ENCODE results near the gene GOLGA7B. TPM values are rescaled to one million over a fixed set of nuclear protein-coding genes. Genes with fewer than 3 reads are reported as not detected.

Gene GOLGA7B
- total RNA-seq, 1 experiment from 2014 or later = 1.5 TPM

DNA sequence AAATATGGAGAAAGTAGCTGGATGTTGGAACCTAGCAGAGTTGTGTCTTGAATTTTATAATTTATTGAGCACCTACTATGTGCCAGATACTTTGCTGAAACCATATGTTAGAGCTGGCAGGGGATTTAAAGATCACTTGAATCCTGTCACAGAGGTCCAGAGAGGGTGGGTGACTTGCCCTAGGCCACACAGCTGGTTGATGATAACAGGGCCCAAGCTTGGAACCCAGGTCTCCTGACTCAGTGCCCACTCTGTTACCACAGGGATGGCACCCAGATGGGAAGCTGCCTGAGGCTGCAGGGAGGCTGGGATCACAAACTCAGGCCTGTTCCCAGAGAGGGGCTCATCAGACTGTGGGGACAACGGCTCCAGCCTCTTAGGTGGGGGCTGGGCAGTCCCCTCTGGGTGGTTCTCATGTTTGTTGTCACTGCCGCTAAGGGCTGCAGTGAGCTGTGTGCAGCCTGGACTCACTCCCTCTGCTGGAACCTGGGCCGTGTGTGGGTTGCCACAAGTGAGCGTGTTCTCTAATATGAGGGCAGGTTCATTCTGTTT, 18.6 kb downstream of the GOLGA7B start:
- in situ Hi-C loops (cut with HindIII; ENCODE audit: low pct_unique_long_range_greater_than_20kb, low sequenced_read_pairs) (no loop called here), intact Hi-C loops (cut with micrococcal nuclease; ENCODE audit: unreplicated experiment) (no loop called here)
- DNase-seq (ENCODE audit: low read depth, low spot score) (no peak), ATAC-seq (no peak)
- Histone ChIP-seq H3K9me3 (ENCODE audit: control insufficient read depth, insufficient read depth, low read depth, low read length) (no peaks in the 10 kb centered on the region), H3K4me1 (ENCODE audit: control insufficient read depth, insufficient read depth, low read length) (peaks cover 15% of the 10 kb centered on the region), H3K4me3 (ENCODE audit: low read depth in 2 of 2, low read length in 2 of 2) (no peak overlapping the region), H3K27ac (ENCODE audit: low read length) (no peak overlapping the region), H3K36me3 (ENCODE audit: control insufficient read depth, insufficient read depth, low read length) (no peaks in the 10 kb centered on the region), H3K27me3 (ENCODE audit: control insufficient read depth, insufficient read depth, low read length) (peaks cover 2% of the 10 kb centered on the region; the same call in 1 of the 2 replicates)
- BruUV-seq (replicated peaks) = no TSS peak
- no peak for TF ChIP-seq SIN3A (IDR thresholded peaks at IDR 0.05; ENCODE audit: borderline replicate concordance, insufficient read depth, low read depth, low read length)
- TF ChIP-seq TCF7L2 (IDR thresholded peaks at IDR 0.05; ENCODE audit: low read depth, low read length) = no peak
- TF ChIP-seq POLR2AphosphoS5 (IDR thresholded peaks at IDR 0.05; ENCODE audit: low read depth, low read length) = no peak
- TF ChIP-seq, protein P1, sequence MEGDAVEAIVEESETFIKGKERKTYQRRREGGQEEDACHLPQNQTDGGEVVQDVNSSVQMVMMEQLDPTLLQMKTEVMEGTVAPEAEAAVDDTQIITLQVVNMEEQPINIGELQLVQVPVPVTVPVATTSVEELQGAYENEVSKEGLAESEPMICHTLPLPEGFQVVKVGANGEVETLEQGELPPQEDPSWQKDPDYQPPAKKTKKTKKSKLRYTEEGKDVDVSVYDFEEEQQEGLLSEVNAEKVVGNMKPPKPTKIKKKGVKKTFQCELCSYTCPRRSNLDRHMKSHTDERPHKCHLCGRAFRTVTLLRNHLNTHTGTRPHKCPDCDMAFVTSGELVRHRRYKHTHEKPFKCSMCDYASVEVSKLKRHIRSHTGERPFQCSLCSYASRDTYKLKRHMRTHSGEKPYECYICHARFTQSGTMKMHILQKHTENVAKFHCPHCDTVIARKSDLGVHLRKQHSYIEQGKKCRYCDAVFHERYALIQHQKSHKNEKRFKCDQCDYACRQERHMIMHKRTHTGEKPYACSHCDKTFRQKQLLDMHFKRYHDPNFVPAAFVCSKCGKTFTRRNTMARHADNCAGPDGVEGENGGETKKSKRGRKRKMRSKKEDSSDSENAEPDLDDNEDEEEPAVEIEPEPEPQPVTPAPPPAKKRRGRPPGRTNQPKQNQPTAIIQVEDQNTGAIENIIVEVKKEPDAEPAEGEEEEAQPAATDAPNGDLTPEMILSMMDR (IDR thresholded peaks at IDR 0.05) = no peak
- TF ChIP-seq, protein P2, sequence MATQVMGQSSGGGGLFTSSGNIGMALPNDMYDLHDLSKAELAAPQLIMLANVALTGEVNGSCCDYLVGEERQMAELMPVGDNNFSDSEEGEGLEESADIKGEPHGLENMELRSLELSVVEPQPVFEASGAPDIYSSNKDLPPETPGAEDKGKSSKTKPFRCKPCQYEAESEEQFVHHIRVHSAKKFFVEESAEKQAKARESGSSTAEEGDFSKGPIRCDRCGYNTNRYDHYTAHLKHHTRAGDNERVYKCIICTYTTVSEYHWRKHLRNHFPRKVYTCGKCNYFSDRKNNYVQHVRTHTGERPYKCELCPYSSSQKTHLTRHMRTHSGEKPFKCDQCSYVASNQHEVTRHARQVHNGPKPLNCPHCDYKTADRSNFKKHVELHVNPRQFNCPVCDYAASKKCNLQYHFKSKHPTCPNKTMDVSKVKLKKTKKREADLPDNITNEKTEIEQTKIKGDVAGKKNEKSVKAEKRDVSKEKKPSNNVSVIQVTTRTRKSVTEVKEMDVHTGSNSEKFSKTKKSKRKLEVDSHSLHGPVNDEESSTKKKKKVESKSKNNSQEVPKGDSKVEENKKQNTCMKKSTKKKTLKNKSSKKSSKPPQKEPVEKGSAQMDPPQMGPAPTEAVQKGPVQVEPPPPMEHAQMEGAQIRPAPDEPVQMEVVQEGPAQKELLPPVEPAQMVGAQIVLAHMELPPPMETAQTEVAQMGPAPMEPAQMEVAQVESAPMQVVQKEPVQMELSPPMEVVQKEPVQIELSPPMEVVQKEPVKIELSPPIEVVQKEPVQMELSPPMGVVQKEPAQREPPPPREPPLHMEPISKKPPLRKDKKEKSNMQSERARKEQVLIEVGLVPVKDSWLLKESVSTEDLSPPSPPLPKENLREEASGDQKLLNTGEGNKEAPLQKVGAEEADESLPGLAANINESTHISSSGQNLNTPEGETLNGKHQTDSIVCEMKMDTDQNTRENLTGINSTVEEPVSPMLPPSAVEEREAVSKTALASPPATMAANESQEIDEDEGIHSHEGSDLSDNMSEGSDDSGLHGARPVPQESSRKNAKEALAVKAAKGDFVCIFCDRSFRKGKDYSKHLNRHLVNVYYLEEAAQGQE (IDR thresholded peaks at IDR 0.05; ENCODE audit: insufficient read depth in 1 of 2, low read depth in 2 of 2, low read length in 1 of 2) = no peak
- CTCF ChIA-PET = interaction anchor here (3.4 kb wide), 1 partner anchor 76 kb away, joined by 25 read pairs; no protein-coding TSS in a partner anchor
- POLR2A ChIA-PET = no interaction called here

DNA sequence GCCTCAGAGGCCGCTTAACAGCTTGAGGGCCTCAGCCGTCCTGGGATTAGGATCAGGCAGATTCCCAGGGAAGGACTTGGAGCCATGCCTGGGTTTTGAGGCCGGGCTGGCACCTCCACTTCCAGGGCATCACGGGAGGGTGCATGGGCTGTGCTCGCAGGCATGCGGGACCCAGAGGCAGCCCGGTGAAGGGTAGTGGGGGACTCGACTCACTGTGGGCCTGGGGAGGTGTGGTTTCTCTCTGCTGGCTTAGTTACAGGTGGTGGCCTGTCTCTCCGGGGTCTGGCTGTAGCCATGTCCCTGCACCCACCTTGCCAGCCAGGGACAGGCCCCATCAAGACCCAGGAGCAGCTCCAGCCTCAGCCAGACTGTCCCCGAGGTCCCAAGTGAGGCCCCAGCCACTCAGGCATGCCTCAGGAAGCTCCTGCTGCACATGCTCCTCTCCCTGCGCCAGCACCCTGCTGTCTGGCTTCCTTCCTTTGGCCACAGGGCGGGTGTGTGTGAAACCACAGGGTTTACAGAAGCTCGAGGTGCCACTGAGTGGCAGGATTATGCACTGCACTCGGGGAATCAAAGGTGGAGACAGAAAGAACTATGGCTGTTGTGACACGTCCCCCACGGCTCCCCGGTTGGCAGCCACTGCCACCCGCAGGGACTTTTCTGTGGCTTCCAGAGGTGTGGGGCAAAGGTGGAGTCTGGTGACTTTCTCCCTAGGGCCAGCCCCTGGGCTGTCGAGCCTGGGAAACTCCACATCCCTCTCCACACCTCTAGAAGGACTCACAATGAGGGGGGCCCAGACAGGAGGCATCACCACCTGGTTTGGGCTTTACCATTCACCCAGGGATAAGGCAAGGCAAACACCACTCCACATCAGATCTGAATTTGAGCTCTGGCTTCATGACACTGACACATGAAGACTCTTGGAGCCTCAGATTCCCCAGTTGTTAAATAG, 19.7 kb downstream of the GOLGA7B start:
- intact Hi-C loops (cut with micrococcal nuclease; ENCODE audit: unreplicated experiment) (loop anchor here (1.0 kb wide), 2 partner anchors 77 to 110 kb away; no protein-coding TSS in a partner anchor), in situ Hi-C loops (cut with HindIII; ENCODE audit: low pct_unique_long_range_greater_than_20kb, low sequenced_read_pairs) (no loop called here)
- H3K9me3 ChIP-seq (ENCODE audit: control insufficient read depth, insufficient read depth, low read depth, low read length) = no peaks in the 10 kb centered on the region
- H3K36me3 ChIP-seq (ENCODE audit: control insufficient read depth, insufficient read depth, low read length) = no peaks in the 10 kb centered on the region
- DNase-seq (ENCODE audit: low read depth, low spot score) (peak; percentile 72), ATAC-seq (peak; percentile 98)
- peak overlapping the region; percentile 39 for H3K27ac ChIP-seq (ENCODE audit: low read length)
- peaks cover 2% of the 10 kb centered on the region; the same call in 1 of the 2 replicates for H3K27me3 ChIP-seq (ENCODE audit: control insufficient read depth, insufficient read depth, low read length)
- POLR2A ChIA-PET = no interaction called here
- CTCF ChIA-PET = interaction anchor here (0.5 to 3.4 kb wide), 7 partner anchors 19 to 172 kb away, joined by 3 to 25 read pairs (median 5); partner anchors contain the start of gene GOLGA7B
- peak overlapping the region in 1 of 2 experiments; percentile 6; a peak in 1 of 4 replicates for H3K4me3 ChIP-seq (ENCODE audit: low read depth in 2 of 2, low read length in 2 of 2)
- TF ChIP-seq TCF7L2 (IDR thresholded peaks at IDR 0.05; ENCODE audit: low read depth, low read length) (peak; percentile 73), POLR2AphosphoS5 (IDR thresholded peaks at IDR 0.05; ENCODE audit: low read depth, low read length) (0 out of 2 replicates have a peak, but pooled peaks have one; percentile 31), SIN3A (IDR thresholded peaks at IDR 0.05; ENCODE audit: borderline replicate concordance, insufficient read depth, low read depth, low read length) (no peak)
- TF ChIP-seq, protein P1 (IDR thresholded peaks at IDR 0.05) = peak; percentile 90
- TF ChIP-seq, protein P2 (IDR thresholded peaks at IDR 0.05; ENCODE audit: insufficient read depth in 1 of 2, low read depth in 2 of 2, low read length in 1 of 2) = peak in 1 of 2 experiments; percentile 51; a peak in 1 of 4 replicates
- H3K4me1 ChIP-seq (ENCODE audit: control insufficient read depth, insufficient read depth, low read length) = peaks cover 15% of the 10 kb centered on the region
- no TSS peak for BruUV-seq (replicated peaks)
